Adrenal gland (tissue), 12 donors: Measurements from ENCODE around the gene ACTR1B. TPM values are rescaled to one million over a fixed set of nuclear protein-coding genes. Genes with fewer than 3 reads are reported as not detected.
"Not testable (repeated sequence)": the region's sequence is repeated elsewhere in the genome, so short reads cannot be mapped to it uniquely, and the experiment has no call there.

Source experiments
- DNase-seq, 7 donors: peaks; one replicate each; pipeline ENCODE4 v3.0.0-alpha.2; 2019 to 2020
- H3K27ac ChIP-seq, 5 donors: fragments of 200-600 bp; sonication (generic) in 4 of 5; 1 replicate in 3 of 5; 2 replicates in 2 of 5; pipeline versions ENCODE4 v1.5.1 to v1.8.0; 2016 to 2020; ENCODE audit warnings: mild to moderate bottlenecking in 1 of 5
- H3K27me3 ChIP-seq: fragments of 200-600 bp; 2 replicates; pipeline ENCODE4 v1.8.0; 2021
- H3K36me3 ChIP-seq, 2 donors: fragments of 200-600 bp; replicated peaks in 1 of 2; 1 replicate in 1 of 2; 2 replicates in 1 of 2; pipeline versions ENCODE4 v1.5.1 to v1.8.0; 2018 to 2022
- H3K4me1 ChIP-seq, 2 donors: fragments of 200-600 bp; replicated peaks in 1 of 2; 1 replicate in 1 of 2; 2 replicates in 1 of 2; pipeline versions ENCODE4 v1.5.1 to v1.8.0; 2018 to 2021
- H3K4me3 ChIP-seq, 4 donors: fragments of 200-600 bp; sonication (generic) in 3 of 4; one replicate each; pipeline ENCODE4 v1.5.1; 2016 to 2018
- H3K9me3 ChIP-seq, 3 donors: fragments of 200-600 bp; sonication (generic) in 1 of 3; replicated peaks in 1 of 3; 1 replicate in 2 of 3; 2 replicates in 1 of 3; pipeline versions ENCODE4 v1.5.1 to v1.8.0; 2016 to 2021
- CTCF ChIP-seq, 6 experiments: fragments of 450-650 bp in 4 of 6; fragments of 200-600 bp in 2 of 6; sonication (generic) in 1 of 6; IDR thresholded peaks; 1 replicate in 5 of 6; 2 replicates in 1 of 6; pipeline versions ENCODE4 v1.5.1 to v1.8.0; 2016 to 2021; ENCODE audit warnings: antibody characterized with exemption in 6 of 6, mild to moderate bottlenecking in 2 of 6, moderate library complexity in 1 of 6
- POLR2A ChIP-seq, 2 donors: fragments of 450-650 bp; IDR thresholded peaks; one replicate each; pipeline ENCODE4 v1.6.1; 2017; ENCODE audit warnings: antibody characterized with exemption in 2 of 2, mild to moderate bottlenecking in 2 of 2, moderate library complexity in 1 of 2
- WGBS, 4 donors: extraction: QIAGEN DNeasy Blood & Tissue Kit in 2 of 4; methylation state at CpG; one replicate each; pipeline versions ENCODE4 v1.1.5 to v1.1.7; 2013 to 2017; 5-methylcytosine and 5-hydroxymethylcytosine counted together
- intact Hi-C, 2 donors: fragments of 100-400 bp; cut with DNase I; formaldehyde crosslinking; loops; one replicate each; pipeline versions ENCODE4 v1.14.1 to v1.15.0; 2022 to 2023
- polyA plus RNA-seq, 3 donors: library from polyadenylated mRNA; stranded (reverse); fragments of 200-250 nt in 2 of 3; fragments of 350-450 nt in 1 of 3; fragmentation: Illumina TruSeq in 1 of 3; extraction: RNeasy Lipid Tissue Mini Kit (QIAGEN cat#74804) in 1 of 3; gene quantifications; one replicate each; pipeline ENCODE4 v1.2.3, GENCODE V29; 2013 to 2014
- total RNA-seq, 9 donors: library from RNA; depleted of rRNA in 4 of 9; stranded (reverse); fragments of >200 nt in 4 of 9; fragments of 120-200 nt in 1 of 9; fragmentation: NEBNext Ultra II Directional in 1 of 9; extraction: Animal tissue kit (Norgen Biotek cat#: 25700) in 1 of 9; gene quantifications; one replicate each; pipeline versions ENCODE4 v1.1.0 to v1.2.4, GENCODE V29; 2013 to 2023
- donor health status: healthy with polysubstance abuse.
- donor health status: Bipolar disorder and iron deficiency.
- donor health status: DM: yes; HTN: yes; CAD: no.
- donor health status: DM: no; HTN: no; CAD: no.
- donor health status: DM: no; HTN: no; CAD: no.
- donor health status: DM: yes; HTN: yes; CAD: no.

Gene ACTR1B
- total and polyA plus RNA-seq, 12 donors, result 39.0 to 130 (median 95.7) TPM

- intact Hi-C loops, result loop anchor here in 1 of 2 donors (10.0 kb wide), 1 partner anchor 96 kb away; no protein-coding TSS in a partner anchor
- H3K27ac ChIP-seq, result no peak overlapping the region
- H3K9me3 ChIP-seq, result no peaks in the 10 kb centered on the region
- H3K36me3 ChIP-seq, result no peaks in the 10 kb centered on the region
- WGBS, 4 donors, result 68 to 79% (median 76%) methylated on average over 4 to 6 of the region's 6 CpGs
- DNase-seq, result no peak
- TF ChIP-seq POLR2A (IDR thresholded peaks at IDR 0.05), result no peak
- TF ChIP-seq CTCF (IDR thresholded peaks at IDR 0.05), result no peak
- H3K4me3 ChIP-seq, result no peak overlapping the region
- no peaks in the 10 kb centered on the region for H3K4me1 ChIP-seq
- no peaks in the 10 kb centered on the region for H3K27me3 ChIP-seq
Measured at GRCh38 chr2:97691166-97691565, 27.3 kb upstream of the ACTR1B start.

- no peak for DNase-seq
- H3K4me1 ChIP-seq, result no peaks in the 10 kb centered on the region
- H3K9me3 ChIP-seq, result no peaks in the 10 kb centered on the region
- intact Hi-C loops, result loop anchor here in 1 of 2 donors (10.0 kb wide), 1 partner anchor 1623 kb away; no protein-coding TSS in a partner anchor
- H3K27ac ChIP-seq, result no peak overlapping the region
- TF ChIP-seq CTCF (IDR thresholded peaks at IDR 0.05) (no peak), POLR2A (IDR thresholded peaks at IDR 0.05) (no peak)
- no peaks in the 10 kb centered on the region for H3K36me3 ChIP-seq
- no peak overlapping the region for H3K4me3 ChIP-seq
- H3K27me3 ChIP-seq, result no peaks in the 10 kb centered on the region
- 86 to 92% (median 89%) methylated on average over 9 to 11 of the region's 11 CpGs for WGBS, 4 donors
Measured at GRCh38 chr2:97688062-97688827, 24.4 kb upstream of the ACTR1B start.

- H3K4me3 ChIP-seq, DNase-seq, H3K36me3 ChIP-seq, H3K27me3 ChIP-seq, H3K9me3 ChIP-seq, H3K27ac ChIP-seq, H3K4me1 ChIP-seq: not testable (repeated sequence)
- intact Hi-C loops, result loop anchor here in 1 of 2 donors (10.0 kb wide), 1 partner anchor 1622 kb away; no protein-coding TSS in a partner anchor
- 95 to 100% (median 96%) methylated on average over 2 of the region's 3 CpGs for WGBS, 4 donors
Measured at GRCh38 chr2:97687235-97687634, 23.4 kb upstream of the ACTR1B start.

GRCh38 chr2:97678298-97678697 lies 14.5 kb upstream of the ACTR1B start:
- Histone ChIP-seq H3K4me1 (no peaks in the 10 kb centered on the region), H3K36me3 (no peaks in the 10 kb centered on the region), H3K4me3 (no peak overlapping the region), H3K9me3 (no peaks in the 10 kb centered on the region), H3K27ac (no peak overlapping the region), H3K27me3 (no peaks in the 10 kb centered on the region)
- WGBS, 4 donors, result 89 to 100% (median 94%) methylated on average over 1 of the region's 1 CpG
- no peak for TF ChIP-seq POLR2A (IDR thresholded peaks at IDR 0.05)
- TF ChIP-seq CTCF (IDR thresholded peaks at IDR 0.05), result no peak
- no peak for DNase-seq
- intact Hi-C loops, result no loop called here

- intact Hi-C loops, result no loop called here
- Histone ChIP-seq H3K27me3 (no peaks in the 10 kb centered on the region), H3K9me3 (no peaks in the 10 kb centered on the region), H3K4me1 (no peaks in the 10 kb centered on the region), H3K36me3 (no peaks in the 10 kb centered on the region), H3K4me3 (no peak overlapping the region), H3K27ac (no peak overlapping the region)
- TF ChIP-seq CTCF (IDR thresholded peaks at IDR 0.05), result no peak
- TF ChIP-seq POLR2A (IDR thresholded peaks at IDR 0.05), result no peak
- no peak for DNase-seq
- WGBS, 4 donors, result 82 to 98% (median 91%) methylated on average over 2 of the region's 2 CpGs
Measured at GRCh38 chr2:97677480-97677879, 13.6 kb upstream of the ACTR1B start.
